ENCODE data around the gene RRAD.

DNA sequence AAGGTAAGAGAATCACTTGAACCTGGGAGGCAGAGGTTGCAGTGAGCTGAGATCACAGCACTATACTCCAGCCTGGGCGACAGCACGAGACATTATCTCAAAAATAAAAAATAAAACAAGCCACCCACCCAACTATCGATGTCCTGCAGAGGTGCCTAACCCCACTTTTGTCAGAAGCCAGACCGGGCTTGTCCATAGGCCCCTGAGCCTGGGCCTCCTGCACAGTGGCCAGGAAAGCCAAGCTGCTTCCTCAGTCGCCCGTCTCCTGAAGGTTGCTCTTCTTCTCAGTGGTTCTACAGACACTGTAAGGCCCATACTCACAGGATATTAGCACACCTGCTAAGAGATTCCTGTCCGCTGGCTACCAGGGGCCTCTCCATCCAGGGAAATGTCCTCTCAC lies 21.2 kb upstream of the RRAD start:
- TF ChIP-seq POLR2AphosphoS5 (IDR thresholded peaks at IDR 0.05; ENCODE audit: borderline replicate concordance, low read depth, low read length): no peak
- no peak for TF ChIP-seq EZH2 (IDR thresholded peaks at IDR 0.05)
- TF ChIP-seq FOXP2 (optimal IDR thresholded peaks at IDR 0.05; ENCODE audit: control extremely low read depth, extremely low read length, insufficient read depth): no peak

Data from SK-N-MC (cell line).